ENCODE data around the gene RPS16. TPM values are rescaled to one million over a fixed set of nuclear protein-coding genes. Genes with fewer than 3 reads are reported as not detected.
A peak's percentile ranks its signal among the peaks of the same experiment; 100 is the strongest.

The RPS16 gene
- total and polyA plus RNA-seq, 2 of the 13 experiments (the other 11 are each of a cell fraction or from before 2014, with no cell fraction given): 488 to 2,583 TPM

DNA sequence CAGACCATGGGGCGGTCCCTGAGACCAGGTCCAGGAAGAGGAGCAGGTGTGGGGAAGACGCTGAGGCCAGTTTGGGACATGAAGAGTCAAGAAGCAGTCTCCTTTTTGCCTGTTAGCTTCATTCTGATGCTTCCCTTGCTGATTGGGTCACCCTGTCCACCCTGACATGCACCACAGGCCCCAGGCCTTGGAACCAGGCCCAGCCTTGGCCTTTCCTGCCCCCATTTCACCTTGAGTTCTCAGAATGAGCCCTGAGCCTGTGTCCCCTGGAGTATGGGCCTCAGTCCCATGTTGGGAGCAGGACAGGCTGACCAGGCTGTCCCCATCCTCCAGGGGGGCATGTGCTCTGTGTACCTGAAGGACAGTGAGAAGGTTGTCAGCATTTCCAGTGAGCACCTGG, 40.0 kb upstream of the RPS16 start:
- Histone ChIP-seq H3K79me2 (ENCODE audit: insufficient read depth, low read length) (peaks cover under 1% of the 10 kb centered on the region), H4K20me1 (ENCODE audit: insufficient read depth, low read length) (no peaks in the 10 kb centered on the region), H3K4me3 (replicated peaks in 1 of 3; ENCODE audit: insufficient read depth in 1 of 3, low read depth in 2 of 3, low read length in 3 of 3) (no peak overlapping the region), H3K36me3 (replicated peaks in 1 of 2; ENCODE audit: control insufficient read depth in 1 of 2, insufficient read depth in 2 of 2, low read length in 2 of 2) (peaks cover 22 to 53% of the 10 kb centered on the region in 2 experiments), H2AFZ (ENCODE audit: low read length) (no peak overlapping the region), H3K4me2 (ENCODE audit: low read depth, low read length) (no peak overlapping the region), H3K9ac (ENCODE audit: insufficient read depth, low read depth, low read length) (no peak overlapping the region), H3K27me3 (ENCODE audit: control insufficient read depth in 1 of 2, insufficient read depth in 2 of 2, low read length in 2 of 2) (no peaks in the 10 kb centered on the region; a peak in 2 of 5 replicates), H3K27ac (ENCODE audit: extremely low read length, insufficient read depth, low read length) (no peak overlapping the region), H3K9me3 (ENCODE audit: low read length) (no peaks in the 10 kb centered on the region), H3K4me1 (ENCODE audit: insufficient read depth, low read length) (peaks cover 11% of the 10 kb centered on the region; the same call in 1 of the 2 replicates)
- BruUV-seq (replicated peaks): TSS peak; percentile 28
- TF ChIP-seq MTF1 (CRISPR knock-in tag; IDR thresholded peaks at IDR 0.05) (no peak), TAF1 (CRISPR knock-in tag; IDR thresholded peaks at IDR 0.05) (no peak), NCOA2 (CRISPR knock-in tag; IDR thresholded peaks at IDR 0.05) (no peak), NFE2 (CRISPR knock-in tag; IDR thresholded peaks at IDR 0.05) (no peak), ZNF839 (CRISPR knock-in tag; IDR thresholded peaks at IDR 0.05; ENCODE audit: borderline replicate concordance) (no peak), SETDB1 (CRISPR knock-in tag; IDR thresholded peaks at IDR 0.05; ENCODE audit: borderline replicate concordance) (no peak)
- TF ChIP-seq, protein P1, sequence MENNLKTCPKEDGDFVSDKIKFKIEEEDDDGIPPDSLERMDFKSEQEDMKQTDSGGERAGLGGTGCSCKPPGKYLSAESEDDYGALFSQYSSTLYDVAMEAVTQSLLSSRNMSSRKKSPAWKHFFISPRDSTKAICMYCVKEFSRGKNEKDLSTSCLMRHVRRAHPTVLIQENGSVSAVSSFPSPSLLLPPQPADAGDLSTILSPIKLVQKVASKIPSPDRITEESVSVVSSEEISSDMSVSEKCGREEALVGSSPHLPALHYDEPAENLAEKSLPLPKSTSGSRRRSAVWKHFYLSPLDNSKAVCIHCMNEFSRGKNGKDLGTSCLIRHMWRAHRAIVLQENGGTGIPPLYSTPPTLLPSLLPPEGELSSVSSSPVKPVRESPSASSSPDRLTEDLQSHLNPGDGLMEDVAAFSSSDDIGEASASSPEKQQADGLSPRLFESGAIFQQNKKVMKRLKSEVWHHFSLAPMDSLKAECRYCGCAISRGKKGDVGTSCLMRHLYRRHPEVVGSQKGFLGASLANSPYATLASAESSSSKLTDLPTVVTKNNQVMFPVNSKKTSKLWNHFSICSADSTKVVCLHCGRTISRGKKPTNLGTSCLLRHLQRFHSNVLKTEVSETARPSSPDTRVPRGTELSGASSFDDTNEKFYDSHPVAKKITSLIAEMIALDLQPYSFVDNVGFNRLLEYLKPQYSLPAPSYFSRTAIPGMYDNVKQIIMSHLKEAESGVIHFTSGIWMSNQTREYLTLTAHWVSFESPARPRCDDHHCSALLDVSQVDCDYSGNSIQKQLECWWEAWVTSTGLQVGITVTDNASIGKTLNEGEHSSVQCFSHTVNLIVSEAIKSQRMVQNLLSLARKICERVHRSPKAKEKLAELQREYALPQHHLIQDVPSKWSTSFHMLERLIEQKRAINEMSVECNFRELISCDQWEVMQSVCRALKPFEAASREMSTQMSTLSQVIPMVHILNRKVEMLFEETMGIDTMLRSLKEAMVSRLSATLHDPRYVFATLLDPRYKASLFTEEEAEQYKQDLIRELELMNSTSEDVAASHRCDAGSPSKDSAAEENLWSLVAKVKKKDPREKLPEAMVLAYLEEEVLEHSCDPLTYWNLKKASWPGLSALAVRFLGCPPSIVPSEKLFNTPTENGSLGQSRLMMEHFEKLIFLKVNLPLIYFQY (CRISPR knock-in tag; IDR thresholded peaks at IDR 0.05; ENCODE audit: borderline replicate concordance): no peak
- TF ChIP-seq, protein P2, sequence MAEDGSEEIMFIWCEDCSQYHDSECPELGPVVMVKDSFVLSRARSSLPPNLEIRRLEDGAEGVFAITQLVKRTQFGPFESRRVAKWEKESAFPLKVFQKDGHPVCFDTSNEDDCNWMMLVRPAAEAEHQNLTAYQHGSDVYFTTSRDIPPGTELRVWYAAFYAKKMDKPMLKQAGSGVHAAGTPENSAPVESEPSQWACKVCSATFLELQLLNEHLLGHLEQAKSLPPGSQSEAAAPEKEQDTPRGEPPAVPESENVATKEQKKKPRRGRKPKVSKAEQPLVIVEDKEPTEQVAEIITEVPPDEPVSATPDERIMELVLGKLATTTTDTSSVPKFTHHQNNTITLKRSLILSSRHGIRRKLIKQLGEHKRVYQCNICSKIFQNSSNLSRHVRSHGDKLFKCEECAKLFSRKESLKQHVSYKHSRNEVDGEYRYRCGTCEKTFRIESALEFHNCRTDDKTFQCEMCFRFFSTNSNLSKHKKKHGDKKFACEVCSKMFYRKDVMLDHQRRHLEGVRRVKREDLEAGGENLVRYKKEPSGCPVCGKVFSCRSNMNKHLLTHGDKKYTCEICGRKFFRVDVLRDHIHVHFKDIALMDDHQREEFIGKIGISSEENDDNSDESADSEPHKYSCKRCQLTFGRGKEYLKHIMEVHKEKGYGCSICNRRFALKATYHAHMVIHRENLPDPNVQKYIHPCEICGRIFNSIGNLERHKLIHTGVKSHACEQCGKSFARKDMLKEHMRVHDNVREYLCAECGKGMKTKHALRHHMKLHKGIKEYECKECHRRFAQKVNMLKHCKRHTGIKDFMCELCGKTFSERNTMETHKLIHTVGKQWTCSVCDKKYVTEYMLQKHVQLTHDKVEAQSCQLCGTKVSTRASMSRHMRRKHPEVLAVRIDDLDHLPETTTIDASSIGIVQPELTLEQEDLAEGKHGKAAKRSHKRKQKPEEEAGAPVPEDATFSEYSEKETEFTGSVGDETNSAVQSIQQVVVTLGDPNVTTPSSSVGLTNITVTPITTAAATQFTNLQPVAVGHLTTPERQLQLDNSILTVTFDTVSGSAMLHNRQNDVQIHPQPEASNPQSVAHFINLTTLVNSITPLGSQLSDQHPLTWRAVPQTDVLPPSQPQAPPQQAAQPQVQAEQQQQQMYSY (CRISPR knock-in tag; IDR thresholded peaks at IDR 0.05): no peak
- no CpG with 5 or more reads among the region's 2 CpGs for WGBS (ENCODE audit: low lambda C conversion rate)
- DNase-seq (ENCODE audit: low spot score): no peak
- intact Hi-C loops (cut with micrococcal nuclease; ENCODE audit: unreplicated experiment): no loop called here
- no peak for ATAC-seq
- FAIRE-seq: no peak
- in situ Hi-C loops (cut with HindIII; ENCODE audit: extremely low pct_ligation_motif_present, low pct_unique_long_range_greater_than_20kb): no loop called here
- ChIA-PET CTCF (ENCODE audit: low intra/inter-chr PET ratio, low total read pairs) (interaction anchor here (1.1 to 2.9 kb wide), 3 partner anchors 57 to 196 kb away, joined by 3 to 20 read pairs (median 3); partner anchors contain the start of genes EID2B and PLEKHG2), POLR2A (interaction anchor here (1.7 kb wide), 1 partner anchor 40 kb away, joined by 8 read pairs; the partner anchor contains the start of gene RPS16)

All from HepG2 (cell line).